Gastrocnemius medialis (tissue), 4 donors: ENCODE data around the gene IMP4. TPM values are rescaled to one million over a fixed set of nuclear protein-coding genes. Genes with fewer than 3 reads are reported as not detected.

Source experiments
- ATAC-seq, 2 donors: fragments of 150-250 bp; one replicate each; pipeline ENCODE4 v1.9.1; 2016
- DNase-seq, 2 donors: peaks; one replicate each; pipeline ENCODE4 v3.0.0-alpha.2; 2019
- H3K27ac ChIP-seq, 4 donors: fragments of 200-600 bp; sonication (generic); 1 replicate in 1 of 4; 2 replicates in 3 of 4; pipeline ENCODE4 v1.5.1; 2016 to 2018; ENCODE audit warnings: mild to moderate bottlenecking in 2 of 4, moderate library complexity in 1 of 4
- H3K27me3 ChIP-seq, 3 donors: fragments of 200-600 bp; sonication (generic) in 2 of 3; 1 replicate in 1 of 3; 2 replicates in 2 of 3; pipeline versions ENCODE4 v1.5.1 to v1.6.0; 2016 to 2019; ENCODE audit warnings: mild to moderate bottlenecking in 1 of 3, moderate library complexity in 1 of 3
- H3K36me3 ChIP-seq, 2 donors: fragments of 200-600 bp; sonication (generic) in 1 of 2; one replicate each; pipeline ENCODE4 v1.5.1; 2017 to 2018
- H3K4me1 ChIP-seq, 2 donors: fragments of 200-600 bp; sonication (generic) in 1 of 2; one replicate each; pipeline ENCODE4 v1.5.1; 2016 to 2017; ENCODE audit warnings: mild to moderate bottlenecking in 2 of 2
- H3K4me3 ChIP-seq, 4 donors: fragments of 200-600 bp; sonication (generic) in 3 of 4; 1 replicate in 1 of 4; 2 replicates in 3 of 4; pipeline ENCODE4 v1.5.1; 2016 to 2019; ENCODE audit warnings: mild to moderate bottlenecking in 2 of 4
- H3K9me3 ChIP-seq, 3 donors: fragments of 200-600 bp; sonication (generic) in 2 of 3; 1 replicate in 1 of 3; 2 replicates in 2 of 3; pipeline ENCODE4 v1.5.1; 2016 to 2019
- CTCF ChIP-seq, 5 experiments: fragments of 450-650 bp in 3 of 5; fragments of 200-600 bp in 2 of 5; sonication (generic) in 2 of 5; IDR thresholded peaks in 4 of 5; conservative IDR thresholded peaks in 1 of 5; 1 replicate in 4 of 5; 2 replicates in 1 of 5; pipeline ENCODE4 v1.5.1; 2016 to 2019; ENCODE audit warnings: antibody characterized with exemption in 5 of 5, mild to moderate bottlenecking in 3 of 5, moderate library complexity in 3 of 5
- POLR2A ChIP-seq, 2 donors: fragments of 450-650 bp; IDR thresholded peaks; one replicate each; pipeline ENCODE4 v1.6.1; 2017; ENCODE audit warnings: antibody characterized with exemption in 2 of 2, mild to moderate bottlenecking in 2 of 2, moderate library complexity in 2 of 2
- in situ Hi-C, 4 donors: fragments of 200-750 bp; cut with MboI; loops; one replicate each; pipeline versions ENCODE4 v1.15.0 to v1.8.0; 2017; ENCODE audit warnings: low sequenced_read_pairs in 4 of 4
- intact Hi-C: fragments of 100-400 bp; cut with DNase I; formaldehyde crosslinking; loops from one replicate; pipeline ENCODE4 v1.15.1; 2023; ENCODE audit warnings: low total_unique reads
- total RNA-seq, 4 donors: library from RNA; depleted of rRNA; stranded (reverse); fragments of >200 nt; gene quantifications; one replicate each; pipeline versions ENCODE4 v1.1.0 to v1.2.3, GENCODE V29; 2016

Gene IMP4
- total RNA-seq, 4 donors from 2014 or later = 114 to 179 (median 149) TPM

DNA sequence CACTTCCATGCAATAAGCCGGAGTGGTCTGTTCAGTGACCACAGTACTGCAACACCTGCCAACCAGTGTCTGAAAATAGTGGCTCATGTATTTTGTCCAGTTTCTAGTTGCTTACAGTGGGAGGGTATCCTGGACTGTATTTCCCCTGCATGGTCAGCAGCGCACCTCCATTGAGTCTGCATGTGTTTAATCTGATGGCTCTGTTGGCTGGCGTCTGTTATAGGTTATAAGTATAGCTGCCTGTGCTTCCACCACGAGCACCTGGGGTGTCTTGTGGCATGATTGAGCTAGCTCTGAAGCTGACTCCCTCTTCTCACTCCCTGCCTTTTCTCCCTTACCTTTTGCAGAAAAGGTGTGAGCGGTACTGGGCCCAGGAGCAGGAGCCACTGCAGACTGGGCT, 26.1 kb downstream of the IMP4 start:
- peaks cover 0 to 7% of the 10 kb centered on the region in 2 donors for H3K4me1 ChIP-seq
- H3K4me3 ChIP-seq = no peak overlapping the region
- TF ChIP-seq CTCF (IDR thresholded peaks at IDR 0.05 in 4 of 5, conservative IDR thresholded peaks at IDR 0.05 in 1 of 5) = no peak
- no peak for TF ChIP-seq POLR2A (IDR thresholded peaks at IDR 0.05)
- no peaks in the 10 kb centered on the region for H3K36me3 ChIP-seq
- H3K27me3 ChIP-seq = no peaks in the 10 kb centered on the region
- intact Hi-C loops (no loop called here), in situ Hi-C loops (loop anchor here in 1 of 4 donors (25.0 kb wide), 1 partner anchor 719 kb away; the partner anchor contains the start of gene FAM168B)
- no peak for ATAC-seq
- no peak overlapping the region for H3K27ac ChIP-seq
- DNase-seq = no peak
- no peaks in the 10 kb centered on the region for H3K9me3 ChIP-seq

- H3K36me3 ChIP-seq = no peaks in the 10 kb centered on the region
- ATAC-seq = no peak
- TF ChIP-seq POLR2A (IDR thresholded peaks at IDR 0.05) (no peak), CTCF (IDR thresholded peaks at IDR 0.05 in 4 of 5, conservative IDR thresholded peaks at IDR 0.05 in 1 of 5) (no peak)
- intact Hi-C loops = no loop called here
- DNase-seq = no peak
- no peak overlapping the region for H3K27ac ChIP-seq
- H3K9me3 ChIP-seq = no peaks in the 10 kb centered on the region
- peaks cover 0 to 7% of the 10 kb centered on the region in 2 donors for H3K4me1 ChIP-seq
- no peak overlapping the region for H3K4me3 ChIP-seq
- in situ Hi-C loops = loop anchor here in 1 of 4 donors (25.0 kb wide), 1 partner anchor 718 kb away; the partner anchor contains the start of gene FAM168B
- peaks cover 0 to 2% (median 0%) of the 10 kb centered on the region in 3 donors for H3K27me3 ChIP-seq
Measured at GRCh38 chr2:130369311-130369964, 26.7 kb downstream of the IMP4 start.

DNA sequence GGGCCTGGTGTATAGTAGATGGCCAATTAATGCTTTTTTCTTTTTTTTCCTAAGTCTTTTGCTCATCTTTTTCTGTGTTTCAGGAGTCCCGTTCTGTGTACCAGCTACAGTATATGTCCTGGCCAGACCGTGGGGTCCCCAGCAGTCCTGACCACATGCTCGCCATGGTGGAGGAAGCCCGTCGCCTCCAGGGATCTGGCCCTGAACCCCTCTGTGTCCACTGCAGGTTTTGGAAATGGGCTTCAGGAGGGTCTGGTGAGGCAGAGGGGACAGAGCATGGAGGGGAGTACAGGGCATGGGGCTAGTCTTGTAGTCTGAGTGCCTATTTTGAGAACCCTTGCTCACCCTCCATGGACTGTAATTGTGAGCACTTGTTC, 27.3 kb downstream of the IMP4 start:
- in situ Hi-C loops = loop anchor here in 1 of 4 donors (25.0 kb wide), 1 partner anchor 717 kb away; the partner anchor contains the start of gene FAM168B

DNA sequence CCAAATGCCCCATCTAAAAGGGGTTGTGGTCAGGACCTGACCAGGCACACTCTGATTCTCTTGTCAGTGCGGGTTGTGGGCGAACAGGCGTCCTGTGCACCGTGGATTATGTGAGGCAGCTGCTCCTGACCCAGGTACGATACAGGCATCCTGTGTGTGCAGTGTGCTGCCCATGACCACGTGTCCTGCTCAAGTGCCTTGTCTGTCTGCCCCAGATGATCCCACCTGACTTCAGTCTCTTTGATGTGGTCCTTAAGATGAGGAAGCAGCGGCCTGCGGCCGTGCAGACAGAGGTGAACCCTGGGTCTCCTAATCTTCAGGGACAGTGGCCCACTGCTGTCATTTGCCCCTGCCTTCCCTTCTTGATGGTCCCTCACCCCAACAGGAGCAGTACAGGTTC, 27.8 kb downstream of the IMP4 start:
- H3K4me1 ChIP-seq = peaks cover 0 to 7% of the 10 kb centered on the region in 2 donors
- in situ Hi-C loops (loop anchor here in 1 of 4 donors (25.0 kb wide), 1 partner anchor 717 kb away; the partner anchor contains the start of gene FAM168B), intact Hi-C loops (no loop called here)
- H3K9me3 ChIP-seq = no peaks in the 10 kb centered on the region
- TF ChIP-seq POLR2A (IDR thresholded peaks at IDR 0.05) (no peak), CTCF (IDR thresholded peaks at IDR 0.05 in 4 of 5, conservative IDR thresholded peaks at IDR 0.05 in 1 of 5) (no peak)
- peaks cover 0 to 3% (median 0%) of the 10 kb centered on the region in 3 donors for H3K27me3 ChIP-seq
- DNase-seq (no peak), ATAC-seq (no peak)
- no peaks in the 10 kb centered on the region for H3K36me3 ChIP-seq
- H3K4me3 ChIP-seq = no peak overlapping the region
- H3K27ac ChIP-seq = no peak overlapping the region

More for the DNA sequence above, 27.3 kb downstream of the IMP4 start:
- Histone ChIP-seq H3K9me3 (no peaks in the 10 kb centered on the region), H3K27me3 (peaks cover 0 to 3% (median 0%) of the 10 kb centered on the region in 3 donors), H3K4me3 (no peak overlapping the region), H3K4me1 (peaks cover 0 to 7% of the 10 kb centered on the region in 2 donors), H3K36me3 (no peaks in the 10 kb centered on the region), H3K27ac (no peak overlapping the region)
- DNase-seq = no peak
- ATAC-seq = no peak
- no peak for TF ChIP-seq CTCF (IDR thresholded peaks at IDR 0.05 in 4 of 5, conservative IDR thresholded peaks at IDR 0.05 in 1 of 5)
- intact Hi-C loops = no loop called here
